ENCODE measurements around the gene STXBP6.

- no peak for TF ChIP-seq POLR2A (IDR thresholded peaks at IDR 0.05)
- TF ChIP-seq, protein P1, sequence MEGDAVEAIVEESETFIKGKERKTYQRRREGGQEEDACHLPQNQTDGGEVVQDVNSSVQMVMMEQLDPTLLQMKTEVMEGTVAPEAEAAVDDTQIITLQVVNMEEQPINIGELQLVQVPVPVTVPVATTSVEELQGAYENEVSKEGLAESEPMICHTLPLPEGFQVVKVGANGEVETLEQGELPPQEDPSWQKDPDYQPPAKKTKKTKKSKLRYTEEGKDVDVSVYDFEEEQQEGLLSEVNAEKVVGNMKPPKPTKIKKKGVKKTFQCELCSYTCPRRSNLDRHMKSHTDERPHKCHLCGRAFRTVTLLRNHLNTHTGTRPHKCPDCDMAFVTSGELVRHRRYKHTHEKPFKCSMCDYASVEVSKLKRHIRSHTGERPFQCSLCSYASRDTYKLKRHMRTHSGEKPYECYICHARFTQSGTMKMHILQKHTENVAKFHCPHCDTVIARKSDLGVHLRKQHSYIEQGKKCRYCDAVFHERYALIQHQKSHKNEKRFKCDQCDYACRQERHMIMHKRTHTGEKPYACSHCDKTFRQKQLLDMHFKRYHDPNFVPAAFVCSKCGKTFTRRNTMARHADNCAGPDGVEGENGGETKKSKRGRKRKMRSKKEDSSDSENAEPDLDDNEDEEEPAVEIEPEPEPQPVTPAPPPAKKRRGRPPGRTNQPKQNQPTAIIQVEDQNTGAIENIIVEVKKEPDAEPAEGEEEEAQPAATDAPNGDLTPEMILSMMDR (IDR thresholded peaks at IDR 0.05), result no peak
Measured at GRCh38 chr14:24890716-24891115, 159.2 kb downstream of the STXBP6 start.
